ENCODE results near the gene RALY. TPM values are rescaled to one million over a fixed set of nuclear protein-coding genes. Genes with fewer than 3 reads are reported as not detected.

Gene RALY
- total RNA-seq, 1 experiment from 2014 or later: 275 TPM

Small RNA genes lying within 50 kb of the gene (microRNA-seq; reads per million reads assigned to microRNA genes)
- not detected for gene MIR4755

Other genes with a start within 250 kb of the RALY start
- 234 and 245 TPM in 2 replicates for gene CHMP4B, start 182.6 kb upstream of the RALY start, total RNA-seq (2022)
- 173 and 179 TPM in 2 replicates for gene EIF2S2, start 118.3 kb downstream of the RALY start, total RNA-seq (2022)
- not detected in 2 replicates for gene ASIP, start 247.5 kb downstream of the RALY start, total RNA-seq (2022)

All from Calu3 (cell line).